GM10266 (cell line): Measurements from ENCODE around the gene JARID2.

Experiments
- DNase-seq: peaks from one replicate; pipeline ENCODE4 v3.0.0; 2012; ENCODE audit errors: extremely low spot score
- CTCF ChIP-seq: IDR thresholded peaks from 2 replicates; pipeline ENCODE4 v1.5.1; 2012; ENCODE audit warnings: mild to moderate bottlenecking, low read depth; ENCODE audit not compliant: control insufficient read depth, insufficient read depth; ENCODE audit errors: missing control alignments

JARID2 gene

GRCh38 chr6:15447546-15448267 is 201.8 kb downstream of the JARID2 start:
- no peak for DNase-seq
- TF ChIP-seq CTCF: no peak

GRCh38 chr6:15449011-15449410 is 203.1 kb downstream of the JARID2 start:
- no peak for DNase-seq
- TF ChIP-seq CTCF: no peak

GRCh38 chr6:15451738-15452137 is 205.9 kb downstream of the JARID2 start:
- no peak for DNase-seq
- no peak for TF ChIP-seq CTCF

GRCh38 chr6:15452182-15452941 is 206.5 kb downstream of the JARID2 start:
- DNase-seq: no peak
- no peak for TF ChIP-seq CTCF

GRCh38 chr6:15453186-15453585 is 207.3 kb downstream of the JARID2 start:
- TF ChIP-seq CTCF: no peak
- DNase-seq: no peak

GRCh38 chr6:15453622-15454021 is 207.8 kb downstream of the JARID2 start:
- TF ChIP-seq CTCF: no peak
- no peak for DNase-seq

- no peak for TF ChIP-seq CTCF
- no peak for DNase-seq
These were observed 210.6 kb downstream of the JARID2 start for GRCh38 chr6:15456422-15456821.
